HG03460 (cell line): ENCODE measurements around the gene LUC7L3.
"Not testable (repeated sequence)": the region's sequence is repeated elsewhere in the genome, so short reads cannot be mapped to it uniquely, and the experiment has no call there.

ENCODE experiments used
- ATAC-seq: cut with Tn5 transposase; IDR thresholded peaks from one replicate; pipeline ENCODE4 v1.9.1; 2021; ENCODE audit not compliant: unreplicated experiment

LUC7L3 gene

GRCh38 chr17:50779747-50780353 is 60.4 kb downstream of the LUC7L3 start:
- no peak for ATAC-seq

GRCh38 chr17:50781167-50781566 is 61.8 kb downstream of the LUC7L3 start:
- ATAC-seq = no peak

GRCh38 chr17:50783193-50783660 is 63.8 kb downstream of the LUC7L3 start:
- ATAC-seq = no peak

GRCh38 chr17:50783905-50784304 is 64.5 kb downstream of the LUC7L3 start:
- no peak for ATAC-seq

- ATAC-seq = no peak
These were observed 65.7 kb downstream of the LUC7L3 start for GRCh38 chr17:50785126-50785525.

GRCh38 chr17:50785946-50786570 is 66.7 kb downstream of the LUC7L3 start:
- ATAC-seq = no peak

- no peak for ATAC-seq
These were observed 67.7 kb downstream of the LUC7L3 start for GRCh38 chr17:50787106-50787505.

GRCh38 chr17:50790618-50791017 is 71.2 kb downstream of the LUC7L3 start:
- ATAC-seq = no peak

- no peak for ATAC-seq
These were observed 72.7 kb downstream of the LUC7L3 start for GRCh38 chr17:50792132-50792531.

- ATAC-seq = no peak
These were observed 73.6 kb downstream of the LUC7L3 start for GRCh38 chr17:50793007-50793406.

- ATAC-seq = no peak
These were observed 75.0 kb downstream of the LUC7L3 start for GRCh38 chr17:50794361-50794760.

- ATAC-seq = no peak
These were observed 77.9 kb downstream of the LUC7L3 start for GRCh38 chr17:50797135-50797810.

- no peak for ATAC-seq
These were observed 79.3 kb downstream of the LUC7L3 start for GRCh38 chr17:50798424-50799288.

- no peak for ATAC-seq
These were observed 80.2 kb downstream of the LUC7L3 start for GRCh38 chr17:50799582-50799981.

GRCh38 chr17:50800196-50800700 is 80.8 kb downstream of the LUC7L3 start:
- no peak for ATAC-seq

- ATAC-seq = no peak
These were observed 83.5 kb downstream of the LUC7L3 start for GRCh38 chr17:50802609-50803571.

- no peak for ATAC-seq
These were observed 84.3 kb downstream of the LUC7L3 start for GRCh38 chr17:50803676-50804075.

- not testable (repeated sequence) for ATAC-seq
These were observed 85.5 kb downstream of the LUC7L3 start for GRCh38 chr17:50804749-50805475.

- ATAC-seq = no peak
These were observed 86.1 kb downstream of the LUC7L3 start for GRCh38 chr17:50805486-50805885.
